Smooth muscle cell (in vitro differentiated cells): ENCODE results near the gene AKAP17A. TPM values are rescaled to one million over a fixed set of nuclear protein-coding genes. Genes with fewer than 3 reads are reported as not detected.

Experiments used
- DNase-seq: peaks from one replicate; lab custom pipeline; 2025; ENCODE audit not compliant: unreplicated experiment; lab: John Stamatoyannopoulos, UW
- H2AFZ ChIP-seq: fragments of 200-600 bp; sonication (generic); 2 replicates; pipeline ENCODE4 v1.6.0; 2016; ENCODE audit warnings: antibody characterized with exemption, low read depth, mild to moderate bottlenecking
- H3F3A ChIP-seq: fragments of 200-600 bp; sonication (generic); 2 replicates; pipeline ENCODE4 v1.6.0; 2017; ENCODE audit warnings: antibody characterized with exemption, low read depth
- H3K27ac ChIP-seq: fragments of 200-600 bp; sonication (generic); 2 replicates; pipeline ENCODE4 v1.5.1; 2016; ENCODE audit warnings: low read depth, mild to moderate bottlenecking
- H3K27me3 ChIP-seq: fragments of 200-600 bp; sonication (generic); 2 replicates; pipeline ENCODE4 v1.6.1; 2016; ENCODE audit warnings: low read depth, mild to moderate bottlenecking
- H3K36me3 ChIP-seq: fragments of 200-600 bp; sonication (generic); 2 replicates; pipeline ENCODE4 v1.5.1; 2016; ENCODE audit warnings: low read depth
- H3K4me1 ChIP-seq: fragments of 200-600 bp; sonication (generic); 2 replicates; pipeline ENCODE4 v1.5.1; 2016; ENCODE audit warnings: low read depth
- H3K4me2 ChIP-seq: fragments of 200-600 bp; sonication (generic); 2 replicates; pipeline ENCODE4 v1.6.0; 2016; ENCODE audit warnings: mild to moderate bottlenecking
- H3K4me3 ChIP-seq: fragments of 200-600 bp; sonication (generic); 2 replicates; pipeline ENCODE4 v1.5.1; 2016; ENCODE audit warnings: mild to moderate bottlenecking
- H3K79me2 ChIP-seq: fragments of 200-600 bp; sonication (generic); 2 replicates; pipeline ENCODE4 v1.6.0; 2016; ENCODE audit warnings: low read depth, mild to moderate bottlenecking
- H3K9ac ChIP-seq: fragments of 200-600 bp; sonication (generic); 2 replicates; pipeline ENCODE4 v1.6.0; 2016; ENCODE audit warnings: low read depth
- H3K9me3 ChIP-seq: fragments of 200-600 bp; sonication (generic); replicated peaks from 2 replicates; pipeline ENCODE4 v1.5.1; 2016; ENCODE audit warnings: low read depth
- H4K20me1 ChIP-seq: fragments of 200-600 bp; sonication (generic); 2 replicates; pipeline ENCODE4 v1.6.0; 2016; ENCODE audit warnings: low read depth
- WGBS: methylation state at CpG from one replicate; pipeline ENCODE4 v1.1.7; 2016; ENCODE audit warnings: low lambda C conversion rate; 5-methylcytosine and 5-hydroxymethylcytosine counted together
- polyA plus RNA-seq: library from polyadenylated mRNA; unstranded; fragments of >200 nt; fragmentation: Nextera tagmentation; extraction: Ambion mirVana; gene quantifications from 2 replicates; pipeline ENCODE4 v1.2.1, GENCODE V29; 2016
- total RNA-seq: library from RNA; depleted of rRNA; stranded (reverse); fragments of >200 nt; gene quantifications from 2 replicates; pipeline ENCODE4 v1.2.3, GENCODE V29; 2014
- TF ChIP-seq, protein P1 (sequence below): fragments of 200-600 bp; sonication (generic); IDR thresholded peaks from 2 replicates; pipeline ENCODE4 v1.5.1; 2017; ENCODE audit warnings: borderline replicate concordance, mild to moderate bottlenecking, antibody characterized with exemption; ENCODE audit not compliant: insufficient read depth, poor library complexity, severe bottlenecking

Gene AKAP17A
- total and polyA plus RNA-seq, 2 experiments from 2014 or later, result 21.8 to 49.8 TPM

DNA sequence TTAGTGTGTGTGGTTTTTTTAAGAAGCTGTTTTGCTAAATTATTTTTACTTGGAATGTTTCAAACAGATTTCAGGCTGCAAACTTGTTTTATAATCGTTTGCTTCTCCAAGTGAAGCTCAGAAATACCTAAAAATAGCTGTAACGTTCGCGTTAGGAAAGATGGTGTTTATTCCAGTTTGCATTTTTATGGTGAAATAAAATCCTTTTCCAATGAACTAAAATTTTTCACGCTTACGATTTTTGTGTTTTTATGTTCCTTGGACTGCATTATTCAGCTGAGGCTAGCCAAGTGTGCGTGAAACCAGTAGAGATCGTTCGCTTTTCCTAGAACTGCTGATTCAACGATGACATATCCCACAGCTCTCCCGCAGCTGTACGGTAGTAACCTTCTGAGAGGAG, 10.9 kb downstream of the AKAP17A start:
- TF ChIP-seq, protein P1, sequence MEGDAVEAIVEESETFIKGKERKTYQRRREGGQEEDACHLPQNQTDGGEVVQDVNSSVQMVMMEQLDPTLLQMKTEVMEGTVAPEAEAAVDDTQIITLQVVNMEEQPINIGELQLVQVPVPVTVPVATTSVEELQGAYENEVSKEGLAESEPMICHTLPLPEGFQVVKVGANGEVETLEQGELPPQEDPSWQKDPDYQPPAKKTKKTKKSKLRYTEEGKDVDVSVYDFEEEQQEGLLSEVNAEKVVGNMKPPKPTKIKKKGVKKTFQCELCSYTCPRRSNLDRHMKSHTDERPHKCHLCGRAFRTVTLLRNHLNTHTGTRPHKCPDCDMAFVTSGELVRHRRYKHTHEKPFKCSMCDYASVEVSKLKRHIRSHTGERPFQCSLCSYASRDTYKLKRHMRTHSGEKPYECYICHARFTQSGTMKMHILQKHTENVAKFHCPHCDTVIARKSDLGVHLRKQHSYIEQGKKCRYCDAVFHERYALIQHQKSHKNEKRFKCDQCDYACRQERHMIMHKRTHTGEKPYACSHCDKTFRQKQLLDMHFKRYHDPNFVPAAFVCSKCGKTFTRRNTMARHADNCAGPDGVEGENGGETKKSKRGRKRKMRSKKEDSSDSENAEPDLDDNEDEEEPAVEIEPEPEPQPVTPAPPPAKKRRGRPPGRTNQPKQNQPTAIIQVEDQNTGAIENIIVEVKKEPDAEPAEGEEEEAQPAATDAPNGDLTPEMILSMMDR, result no peak
- H3K4me3 ChIP-seq, result no peak overlapping the region
- H4K20me1 ChIP-seq, result peaks cover 37% of the 10 kb centered on the region
- H3K36me3 ChIP-seq, result peaks cover 8% of the 10 kb centered on the region
- no peak overlapping the region for H2AFZ ChIP-seq
- no peak overlapping the region for H3K27ac ChIP-seq
- 99% methylated on average over 12 of the region's 12 CpGs for WGBS
- H3K9ac ChIP-seq, result no peak overlapping the region
- H3K4me1 ChIP-seq, result no peaks in the 10 kb centered on the region
- DNase-seq, result no peak
- no peaks in the 10 kb centered on the region for H3K9me3 ChIP-seq
- H3K4me2 ChIP-seq, result no peak overlapping the region
- peaks cover 5% of the 10 kb centered on the region for H3K79me2 ChIP-seq
- H3K27me3 ChIP-seq, result no peaks in the 10 kb centered on the region
- no peaks in the 10 kb centered on the region for H3F3A ChIP-seq

DNA sequence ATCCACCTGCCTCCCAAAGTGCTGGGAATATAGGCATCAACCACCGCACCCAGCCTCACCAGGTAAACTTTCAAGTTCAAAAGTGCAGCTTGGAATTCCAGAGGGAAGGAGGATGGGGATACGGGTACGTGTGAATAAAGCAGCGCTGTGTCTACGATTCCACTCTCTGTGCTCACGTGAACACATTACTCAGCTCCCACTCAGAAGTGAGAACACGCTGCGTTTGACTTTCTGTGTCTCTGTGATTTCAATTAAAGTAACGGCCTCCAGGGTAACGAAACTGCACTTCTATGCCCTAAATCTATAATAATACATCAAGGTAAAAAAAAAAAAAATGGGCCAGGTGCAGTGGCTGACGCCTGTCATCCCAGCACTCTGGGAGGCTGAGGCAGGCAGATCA, 15.1 kb downstream of the AKAP17A start:
- H3K79me2 ChIP-seq, result no peaks in the 10 kb centered on the region
- H4K20me1 ChIP-seq, result peaks cover 12% of the 10 kb centered on the region
- H2AFZ ChIP-seq, result no peak overlapping the region
- no peaks in the 10 kb centered on the region for H3K9me3 ChIP-seq
- H3F3A ChIP-seq, result no peaks in the 10 kb centered on the region
- H3K36me3 ChIP-seq, result peaks cover 8% of the 10 kb centered on the region
- no peak overlapping the region for H3K9ac ChIP-seq
- no peak for DNase-seq
- TF ChIP-seq, protein P1, result no peak
- no peaks in the 10 kb centered on the region for H3K4me1 ChIP-seq
- no peaks in the 10 kb centered on the region for H3K27me3 ChIP-seq
- no peak overlapping the region for H3K27ac ChIP-seq
- H3K4me2 ChIP-seq, result no peak overlapping the region
- WGBS, result 95% methylated on average over 11 of the region's 11 CpGs
- no peak overlapping the region for H3K4me3 ChIP-seq

DNA sequence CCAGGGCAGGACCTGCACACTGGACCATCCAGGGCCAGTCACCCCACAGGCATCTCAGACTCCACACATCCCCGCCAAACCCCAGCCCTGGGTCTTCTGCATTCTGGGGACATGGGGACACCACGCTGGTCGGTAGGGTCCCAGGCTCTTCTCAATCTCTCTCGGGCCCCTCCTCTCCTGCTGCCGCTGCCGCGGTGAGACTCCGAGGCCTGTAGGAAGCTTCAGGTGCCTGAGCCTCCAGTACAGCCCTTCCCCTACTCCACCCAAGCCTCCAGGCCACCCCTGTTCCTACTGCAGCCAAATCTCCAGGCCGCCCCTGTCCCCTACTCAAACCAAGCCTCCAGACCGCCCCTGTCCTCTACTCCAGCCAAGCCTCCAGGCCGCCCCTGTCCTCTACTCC, 17.9 kb downstream of the AKAP17A start:
- Histone ChIP-seq H3K9ac (no peak overlapping the region), H2AFZ (no peak overlapping the region), H3K4me1 (no peaks in the 10 kb centered on the region), H3K79me2 (no peaks in the 10 kb centered on the region), H3K4me2 (no peak overlapping the region), H3K27me3 (no peaks in the 10 kb centered on the region), H3F3A (no peaks in the 10 kb centered on the region), H3K9me3 (no peaks in the 10 kb centered on the region), H3K27ac (no peak overlapping the region), H3K4me3 (no peak overlapping the region), H3K36me3 (no peaks in the 10 kb centered on the region), H4K20me1 (no peaks in the 10 kb centered on the region)
- TF ChIP-seq, protein P1, result no peak
- DNase-seq, result no peak
- WGBS, result 91% methylated on average over 10 of the region's 11 CpGs

DNA sequence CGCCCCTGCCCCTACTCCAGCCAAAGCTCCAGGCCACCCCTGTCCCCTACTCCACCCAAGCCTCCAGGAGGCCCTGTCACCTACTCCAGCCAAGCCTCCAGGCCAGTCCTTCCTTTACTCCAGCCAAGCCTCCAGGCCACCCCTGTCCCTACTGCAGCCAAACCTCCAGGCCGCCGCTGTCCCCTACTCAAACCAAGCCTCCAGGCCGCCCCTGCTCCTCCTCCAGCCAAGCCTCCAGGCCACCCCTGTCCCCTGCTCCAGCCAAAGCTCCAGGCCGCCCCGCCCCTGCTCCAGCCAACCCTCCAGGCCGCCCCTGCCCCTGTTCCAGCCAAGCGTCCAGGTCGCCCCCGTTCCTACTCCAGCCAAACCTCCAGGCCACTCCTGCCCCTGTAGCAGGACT, 18.4 kb downstream of the AKAP17A start:
- Histone ChIP-seq H3K27me3 (no peaks in the 10 kb centered on the region), H3K27ac (no peak overlapping the region), H2AFZ (no peak overlapping the region), H3K4me1 (no peaks in the 10 kb centered on the region), H4K20me1 (no peaks in the 10 kb centered on the region), H3F3A (no peaks in the 10 kb centered on the region), H3K9ac (no peak overlapping the region), H3K4me3 (no peak overlapping the region), H3K36me3 (no peaks in the 10 kb centered on the region), H3K4me2 (no peak overlapping the region), H3K9me3 (no peaks in the 10 kb centered on the region), H3K79me2 (no peaks in the 10 kb centered on the region)
- TF ChIP-seq, protein P1, result no peak
- DNase-seq, result no peak
- WGBS, result 91% methylated on average over 9 of the region's 10 CpGs
